HG03159 (cell line): ENCODE measurements around the gene SLC12A7.
"Not testable (repeated sequence)": the region's sequence is repeated elsewhere in the genome, so short reads cannot be mapped to it uniquely, and the experiment has no call there.

Source experiments
- ATAC-seq: cut with Tn5 transposase; IDR thresholded peaks from one replicate; pipeline ENCODE4 v1.9.1; 2021; ENCODE audit warnings: mild to moderate bottlenecking, moderate library complexity; ENCODE audit not compliant: unreplicated experiment

Gene SLC12A7

GRCh38 chr5:1127959-1128785, 16.3 kb upstream of the SLC12A7 start:
- no peak for ATAC-seq

GRCh38 chr5:1125695-1126094, 13.8 kb upstream of the SLC12A7 start:
- not testable (repeated sequence) for ATAC-seq

GRCh38 chr5:1125030-1125357, 13.1 kb upstream of the SLC12A7 start:
- ATAC-seq: no peak

GRCh38 chr5:1124205-1125029, 12.6 kb upstream of the SLC12A7 start:
- no peak for ATAC-seq

- no peak for ATAC-seq
These were observed 11.7 kb upstream of the SLC12A7 start for GRCh38 chr5:1123418-1124147.

GRCh38 chr5:1122511-1123294, 10.8 kb upstream of the SLC12A7 start:
- ATAC-seq: no peak

- ATAC-seq: no peak
These were observed 10.0 kb upstream of the SLC12A7 start for GRCh38 chr5:1121891-1122290.

- ATAC-seq: no peak
These were observed 9.2 kb upstream of the SLC12A7 start for GRCh38 chr5:1121044-1121443.

- ATAC-seq: no peak
These were observed 8.6 kb upstream of the SLC12A7 start for GRCh38 chr5:1120236-1120999.

- ATAC-seq: no peak
These were observed 7.5 kb upstream of the SLC12A7 start for GRCh38 chr5:1119312-1119831.

GRCh38 chr5:1118738-1119137, 6.9 kb upstream of the SLC12A7 start:
- ATAC-seq: no peak

GRCh38 chr5:1118231-1118698, 6.4 kb upstream of the SLC12A7 start:
- ATAC-seq: no peak

- no peak for ATAC-seq
These were observed 5.1 kb upstream of the SLC12A7 start for GRCh38 chr5:1116977-1117376.

GRCh38 chr5:1116109-1116740, 4.4 kb upstream of the SLC12A7 start:
- no peak for ATAC-seq

- no peak for ATAC-seq
These were observed 3.4 kb upstream of the SLC12A7 start for GRCh38 chr5:1115123-1115815.

- no peak for ATAC-seq
These were observed 2.1 kb upstream of the SLC12A7 start for GRCh38 chr5:1113805-1114586.

GRCh38 chr5:1113332-1113690, 1.4 kb upstream of the SLC12A7 start:
- ATAC-seq: no peak
